PFSK-1 (cell line): ENCODE measurements around the gene IQSEC3.

Source experiments
- FOXP2 ChIP-seq: optimal IDR thresholded peaks from 2 replicates; pipeline ENCODE3; 2011; ENCODE audit warnings: borderline replicate concordance, control low read depth, inconsistent platforms; ENCODE audit not compliant: insufficient read depth; ENCODE audit errors: extremely low read length, extremely low read depth
- POLR2AphosphoS5 ChIP-seq: IDR thresholded peaks from 2 replicates; pipeline ENCODE4 v1.6.1; 2012; ENCODE audit warnings: low read depth, mild to moderate bottlenecking, control low read depth, low read length, moderate library complexity
- REST ChIP-seq, 2 experiments: IDR thresholded peaks; 2 replicates each; pipeline versions ENCODE4 v1.6.1 to v1.8.0; 2011 to 2012; ENCODE audit warnings: low read depth in 2 of 2, low read length in 2 of 2, control low read depth in 1 of 2, inconsistent platforms in 1 of 2, mild to moderate bottlenecking in 1 of 2, moderate library complexity in 1 of 2; ENCODE audit not compliant: insufficient read depth in 1 of 2
- SIN3A ChIP-seq: IDR thresholded peaks from 2 replicates; pipeline ENCODE4 v1.6.1; 2012; ENCODE audit warnings: mild to moderate bottlenecking, low read length, moderate library complexity, borderline replicate concordance; ENCODE audit not compliant: insufficient read depth
- TAF1 ChIP-seq: IDR thresholded peaks from 2 replicates; pipeline ENCODE4 v1.6.1; 2012; ENCODE audit warnings: low read length, control low read depth, borderline replicate concordance; ENCODE audit not compliant: insufficient read depth

The IQSEC3 gene

GRCh38 chr12:117816-118345 lies 51.3 kb downstream of the IQSEC3 start:
- TF ChIP-seq POLR2AphosphoS5 (no peak), TAF1 (no peak), REST (IDR thresholded peaks at IDR 0.05; ENCODE audit: insufficient read depth in 1 of 2, low read depth in 2 of 2, low read length in 2 of 2) (no peak), SIN3A (no peak), FOXP2 (no peak)

- TF ChIP-seq TAF1, result no peak
- TF ChIP-seq SIN3A, result no peak
- TF ChIP-seq REST (IDR thresholded peaks at IDR 0.05; ENCODE audit: insufficient read depth in 1 of 2, low read depth in 2 of 2, low read length in 2 of 2), result no peak
- no peak for TF ChIP-seq POLR2AphosphoS5
- no peak for TF ChIP-seq FOXP2
Measured at GRCh38 chr12:118591-118990, 52.0 kb downstream of the IQSEC3 start.

GRCh38 chr12:120951-121350 lies 54.4 kb downstream of the IQSEC3 start:
- TF ChIP-seq TAF1 (no peak), FOXP2 (no peak), SIN3A (no peak), POLR2AphosphoS5 (no peak)

- TF ChIP-seq REST (IDR thresholded peaks at IDR 0.05; ENCODE audit: insufficient read depth in 1 of 2, low read depth in 2 of 2, low read length in 2 of 2) (peak; percentile 25 to 86; a peak in 2 of 4 replicates), SIN3A (no peak)
Measured at GRCh38 chr12:121647-122046, 55.1 kb downstream of the IQSEC3 start.

- TF ChIP-seq POLR2AphosphoS5 (no peak), REST (IDR thresholded peaks at IDR 0.05; ENCODE audit: insufficient read depth in 1 of 2, low read depth in 2 of 2, low read length in 2 of 2) (no peak), FOXP2 (no peak), TAF1 (no peak), SIN3A (no peak)
Measured at GRCh38 chr12:125075-125474, 58.5 kb downstream of the IQSEC3 start.
